OCI-LY7 (cell line): ENCODE data around the gene DUSP28. TPM values are rescaled to one million over a fixed set of nuclear protein-coding genes. Genes with fewer than 3 reads are reported as not detected.
A peak's percentile ranks its signal among the peaks of the same experiment; 100 is the strongest.

Experiments used
- BruUV-seq: library from RNA; stranded (reverse); fragments of 400-500 nt; replicated peaks from 2 replicates; lab custom pipeline; 2021; lab: Mats Ljungman, UMichigan
- CTCF ChIA-PET: fragments of 300-600 bp; sonication (Branson Sonifier 250); formaldehyde crosslinking; loops from one replicate; lab custom pipeline; 2022; ENCODE audit warnings: antibody characterized with exemption; ENCODE audit not compliant: unreplicated experiment; lab: Charles Lee
- POLR2A ChIA-PET: fragments of 300-600 bp; sonication (Branson Sonifier 250); formaldehyde crosslinking; loops from one replicate; lab custom pipeline; 2022; ENCODE audit warnings: antibody characterized with exemption; lab: Charles Lee
- DNase-seq: peaks from one replicate; pipeline ENCODE4 v3.0.0-alpha.2; 2015; ENCODE audit warnings: low spot score
- H2AFZ ChIP-seq: fragments of 200-600 bp; sonication (generic), shearing (Covaris generic); 2 replicates; pipeline ENCODE4 v1.6.1; 2014; ENCODE audit warnings: mild to moderate bottlenecking, antibody characterized with exemption, low read length, moderate library complexity
- H3K27ac ChIP-seq: fragments of 200-600 bp; sonication (generic); 2 replicates; pipeline ENCODE4 v1.5.1; 2014; ENCODE audit warnings: mixed run types, low read depth, mild to moderate bottlenecking, moderate library complexity, low read length, inconsistent platforms; ENCODE audit not compliant: poor library complexity, severe bottlenecking
- H3K36me3 ChIP-seq: fragments of 200-600 bp; sonication (generic); 2 replicates; pipeline ENCODE4 v1.6.1; 2014; ENCODE audit warnings: mild to moderate bottlenecking, antibody characterized with exemption, low read length, moderate library complexity, mixed read lengths; ENCODE audit not compliant: insufficient read depth
- H3K4me1 ChIP-seq: fragments of 200-600 bp; sonication (generic); 2 replicates; pipeline ENCODE4 v1.5.1; 2014; ENCODE audit warnings: mild to moderate bottlenecking, low read length; ENCODE audit not compliant: insufficient read depth, poor library complexity, severe bottlenecking
- H3K4me2 ChIP-seq: fragments of 200-600 bp; sonication (generic); 2 replicates; pipeline ENCODE4 v1.6.1; 2014; ENCODE audit warnings: mild to moderate bottlenecking, low read length
- H3K4me3 ChIP-seq: fragments of 200-600 bp; sonication (generic); 2 replicates; pipeline ENCODE4 v1.5.1; 2014; ENCODE audit warnings: mild to moderate bottlenecking, low read depth, low read length; ENCODE audit not compliant: poor library complexity, severe bottlenecking
- H3K79me2 ChIP-seq: fragments of 200-600 bp; sonication (generic); 2 replicates; pipeline ENCODE4 v1.6.1; 2016; ENCODE audit warnings: low read depth, mild to moderate bottlenecking, low read length, moderate library complexity, mixed read lengths; ENCODE audit not compliant: insufficient read depth
- H3K9me2 ChIP-seq: fragments of 200-600 bp; sonication (generic); 2 replicates; pipeline ENCODE4 v1.6.1; 2016; ENCODE audit warnings: mild to moderate bottlenecking, low read length, mixed read lengths; ENCODE audit not compliant: insufficient read depth
- H3K9me3 ChIP-seq: fragments of 200-600 bp; sonication (generic); 2 replicates; pipeline ENCODE4 v1.6.1; 2014; ENCODE audit warnings: mild to moderate bottlenecking, mixed run types, low read length, mixed read lengths
- H4K20me1 ChIP-seq: fragments of 200-600 bp; sonication (generic); 2 replicates; pipeline ENCODE4 v1.6.1; 2014; ENCODE audit warnings: mild to moderate bottlenecking, antibody characterized with exemption, low read length, moderate library complexity, mixed read lengths; ENCODE audit not compliant: insufficient read depth
- EZH2phosphoT487 ChIP-seq: fragments of 200-600 bp; sonication (generic); IDR thresholded peaks from 2 replicates; pipeline ENCODE4 v1.6.1; 2018; ENCODE audit warnings: low read depth, borderline replicate concordance, mild to moderate bottlenecking, mixed run types, antibody characterized with exemption, low read length, moderate library complexity, mixed read lengths
- intact Hi-C: fragments of 100-400 bp; cut with micrococcal nuclease; formaldehyde crosslinking; loops from one replicate; pipeline ENCODE4 v1.10.0; 2022; ENCODE audit not compliant: unreplicated experiment
- total RNA-seq, 2 experiments: library from RNA; depleted of rRNA in 1 of 2; stranded (reverse); fragments of >200 nt in 1 of 2; shearing (Covaris generic) in 1 of 2; gene quantifications; 2 replicates each; pipeline ENCODE4 v1.2.3, GENCODE V29; 2014 to 2022
- TF ChIP-seq, protein P1 (sequence below): fragments of 200-600 bp; sonication (generic); conservative IDR thresholded peaks from 2 replicates; pipeline ENCODE4 v1.5.1; 2014; ENCODE audit warnings: mild to moderate bottlenecking, antibody characterized with exemption, low read length, moderate library complexity, mixed read lengths

Gene DUSP28
- total RNA-seq, 2 experiments from 2014 or later = 15.8 to 17.6 TPM

- Histone ChIP-seq H2AFZ (no peak overlapping the region), H3K9me2 (no peaks in the 10 kb centered on the region), H4K20me1 (peaks cover 10% of the 10 kb centered on the region; the same call in 1 of the 2 replicates), H3K27ac (peak overlapping the region; percentile 98), H3K36me3 (peaks cover 40% of the 10 kb centered on the region), H3K79me2 (peaks cover 57% of the 10 kb centered on the region), H3K9me3 (no peaks in the 10 kb centered on the region), H3K4me2 (peak overlapping the region; percentile 82), H3K4me3 (peak overlapping the region; percentile 96), H3K4me1 (peaks cover 57% of the 10 kb centered on the region)
- intact Hi-C loops = loop anchor here (1.0 to 10.0 kb wide), 5 partner anchors 19 to 1183 kb away; partner anchors contain the start of genes HDAC4, HDLBP and SEPTIN2
- ChIA-PET CTCF (interaction anchor here (2.3 kb wide), 1 partner anchor 20 kb away, joined by 13 read pairs; no protein-coding TSS in a partner anchor), POLR2A (interaction anchor here (0.6 to 4.4 kb wide), 8 partner anchors 8 to 948 kb away, joined by 3 to 59 read pairs (median 4); partner anchors contain the start of gene RNPEPL1)
- TF ChIP-seq EZH2phosphoT487 = no peak
- TF ChIP-seq, protein P1, sequence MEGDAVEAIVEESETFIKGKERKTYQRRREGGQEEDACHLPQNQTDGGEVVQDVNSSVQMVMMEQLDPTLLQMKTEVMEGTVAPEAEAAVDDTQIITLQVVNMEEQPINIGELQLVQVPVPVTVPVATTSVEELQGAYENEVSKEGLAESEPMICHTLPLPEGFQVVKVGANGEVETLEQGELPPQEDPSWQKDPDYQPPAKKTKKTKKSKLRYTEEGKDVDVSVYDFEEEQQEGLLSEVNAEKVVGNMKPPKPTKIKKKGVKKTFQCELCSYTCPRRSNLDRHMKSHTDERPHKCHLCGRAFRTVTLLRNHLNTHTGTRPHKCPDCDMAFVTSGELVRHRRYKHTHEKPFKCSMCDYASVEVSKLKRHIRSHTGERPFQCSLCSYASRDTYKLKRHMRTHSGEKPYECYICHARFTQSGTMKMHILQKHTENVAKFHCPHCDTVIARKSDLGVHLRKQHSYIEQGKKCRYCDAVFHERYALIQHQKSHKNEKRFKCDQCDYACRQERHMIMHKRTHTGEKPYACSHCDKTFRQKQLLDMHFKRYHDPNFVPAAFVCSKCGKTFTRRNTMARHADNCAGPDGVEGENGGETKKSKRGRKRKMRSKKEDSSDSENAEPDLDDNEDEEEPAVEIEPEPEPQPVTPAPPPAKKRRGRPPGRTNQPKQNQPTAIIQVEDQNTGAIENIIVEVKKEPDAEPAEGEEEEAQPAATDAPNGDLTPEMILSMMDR = no peak
- TSS peak; percentile 92 for BruUV-seq
- no peak for DNase-seq
Measured at GRCh38 chr2:240585681-240586197, 25.6 kb downstream of the DUSP28 start.

DNA sequence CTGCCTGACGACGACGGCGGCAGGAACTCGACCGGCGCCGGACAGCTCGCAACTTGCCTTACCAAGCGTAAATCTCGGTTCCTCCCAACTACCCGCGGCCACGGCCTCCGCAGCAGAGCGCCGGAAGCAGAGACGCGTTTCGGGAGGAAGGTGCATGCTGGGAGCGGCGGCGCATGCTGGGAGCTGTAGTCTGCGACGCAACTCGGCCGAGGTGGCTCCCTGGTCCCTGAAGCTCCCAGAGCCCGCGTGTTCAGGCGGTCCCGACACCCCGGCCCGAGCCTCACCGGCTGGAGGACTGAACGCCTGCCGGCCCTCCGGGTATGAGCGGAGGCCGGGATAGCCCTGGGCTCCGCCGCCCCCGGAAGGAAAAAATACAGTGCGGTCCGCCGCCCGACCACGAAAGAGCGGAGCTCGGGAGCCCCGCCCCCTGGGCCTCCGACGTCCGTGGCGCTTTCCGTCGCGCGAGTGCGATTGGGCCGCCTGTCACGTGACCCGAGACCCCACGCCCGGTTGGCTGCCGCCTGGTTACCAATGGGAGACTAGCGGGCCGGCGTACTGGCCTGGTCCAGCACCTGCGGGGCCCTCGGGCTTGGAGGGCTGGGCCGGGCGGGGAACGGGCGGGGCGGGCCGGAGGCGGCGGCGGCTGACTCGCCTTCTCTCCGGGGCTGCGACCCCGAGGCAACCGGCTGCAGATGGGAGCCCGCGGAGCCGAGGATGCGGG is 26.2 kb downstream of the DUSP28 start, which contains the start of gene CAPN10:
TSS of gene CAPN10 (plus strand) at position 537 of the 721 bp plus-strand sequence. CDS start at position 715, 178 bp downstream.
- H2AFZ ChIP-seq = peak within 1 kb of the TSS; percentile 20; the same call in 1 of the 2 replicates
- BruUV-seq = no TSS peak
- peaks cover 51% of the 10 kb centered on the region for H3K4me1 ChIP-seq
- no peaks in the 10 kb centered on the region for H3K9me3 ChIP-seq
- peak within 1 kb of the TSS; percentile 94 for H3K4me2 ChIP-seq
- no peak for TF ChIP-seq EZH2phosphoT487
- TF ChIP-seq, protein P1 = no peak
- peaks cover 40% of the 10 kb centered on the region for H3K36me3 ChIP-seq
- ChIA-PET POLR2A (interaction anchor here (0.7 to 4.4 kb wide), 7 partner anchors 9 to 35 kb away, joined by 3 to 59 read pairs (median 4); partner anchors contain the start of gene RNPEPL1), CTCF (interaction anchor here (2.3 kb wide), 1 partner anchor 20 kb away, joined by 13 read pairs; no protein-coding TSS in a partner anchor)
- peaks cover 10% of the 10 kb centered on the region; the same call in 1 of the 2 replicates for H4K20me1 ChIP-seq
- H3K4me3 ChIP-seq = peak within 1 kb of the TSS; percentile 96
- peak; percentile 97 for DNase-seq
- no peaks in the 10 kb centered on the region for H3K9me2 ChIP-seq
- H3K79me2 ChIP-seq = peaks cover 51% of the 10 kb centered on the region
- intact Hi-C loops = loop anchor here (2.0 to 10.0 kb wide), 3 partner anchors 34 to 1184 kb away; partner anchors contain the start of genes HDAC4, HDLBP and SEPTIN2
- peak within 1 kb of the TSS; percentile 98 for H3K27ac ChIP-seq
